ENCODE data around the gene SMC5. TPM values are rescaled to one million over a fixed set of nuclear protein-coding genes. Genes with fewer than 3 reads are reported as not detected.

The SMC5 gene
- total and polyA plus RNA-seq, 2 of the 8 experiments (the other 6 are each of a cell fraction or from before 2014, with no cell fraction given), result 4.5 to 22.6 TPM

- Histone ChIP-seq H3K4me2 (ENCODE audit: insufficient read depth in 1 of 2, low read depth in 2 of 2, low read length in 2 of 2) (no peak overlapping the region), H3K9ac (replicated peaks in 1 of 4; ENCODE audit: extremely low read depth in 1 of 4, low read depth in 3 of 4, low read length in 3 of 4) (no peak overlapping the region), H3K56ac (replicated peaks; ENCODE audit: insufficient read length, low read depth, low read length) (no peak overlapping the region), H2BK20ac (ENCODE audit: low read length) (no peak overlapping the region), H3K23me2 (ENCODE audit: low read depth, low read length) (no peaks in the 10 kb centered on the region; the same call in 1 of the 2 replicates), H3K79me2 (ENCODE audit: control insufficient read depth in 1 of 2, insufficient read depth in 2 of 2, low read length in 2 of 2) (no peaks in the 10 kb centered on the region), H3K79me1 (ENCODE audit: low read depth, low read length) (no peaks in the 10 kb centered on the region), H3K4me3 (ENCODE audit: extremely low read depth in 1 of 4, insufficient read depth in 2 of 4, low read depth in 3 of 4, low read length in 4 of 4) (no peak overlapping the region), H2BK12ac (ENCODE audit: low read depth, low read length) (no peak overlapping the region), H3K23ac (ENCODE audit: insufficient read length) (no peak overlapping the region), H4K8ac (ENCODE audit: extremely low read depth, insufficient read depth, low read length) (no peak overlapping the region), H3K4me1 (replicated peaks in 1 of 4; ENCODE audit: control insufficient read depth in 3 of 4, insufficient read depth in 4 of 4, low read length in 3 of 4) (no peaks in the 10 kb centered on the region), H2BK5ac (ENCODE audit: low read depth, low read length) (no peak overlapping the region), H4K20me1 (replicated peaks in 1 of 2; ENCODE audit: control insufficient read depth in 1 of 2, insufficient read depth in 2 of 2, low read length in 2 of 2) (no peaks in the 10 kb centered on the region), H3K4ac (replicated peaks; ENCODE audit: insufficient read length, low read depth, low read length) (no peak overlapping the region), H4K91ac (replicated peaks; ENCODE audit: insufficient read length, low read length) (no peak overlapping the region), H3K9me3 (ENCODE audit: insufficient read depth in 2 of 2, low read depth in 1 of 2, low read length in 1 of 2) (peaks cover 8 to 13% of the 10 kb centered on the region in 2 experiments; a peak in 3 of 4 replicates), H3K27me3 (replicated peaks in 1 of 4; ENCODE audit: control insufficient read depth in 3 of 4, extremely low read depth in 1 of 4, insufficient read depth in 3 of 4, low read length in 3 of 4) (no peaks in the 10 kb centered on the region), H2BK15ac (ENCODE audit: low read length) (no peak overlapping the region), H2AK5ac (ENCODE audit: low read depth, low read length) (no peak overlapping the region), H2AFZ (ENCODE audit: low read length) (no peak overlapping the region), H4K5ac (ENCODE audit: insufficient read length, low read depth, low read length) (no peak overlapping the region), H3K18ac (ENCODE audit: extremely low read depth, low read length) (no peak overlapping the region), H3K14ac (ENCODE audit: insufficient read length) (no peak overlapping the region), H2BK120ac (replicated peaks; ENCODE audit: low read depth, low read length) (no peak overlapping the region), H3K36me3 (ENCODE audit: control insufficient read depth in 2 of 4, insufficient read depth in 4 of 4, low read length in 3 of 4) (peaks cover 0 to 20% (median 6%) of the 10 kb centered on the region in 4 experiments; a peak in 4 of 8 replicates), H3K27ac (ENCODE audit: low read depth, low read length) (no peak overlapping the region)
- ChIA-PET CTCF (ENCODE audit: partially characterized antibody) (interaction anchor here (0.6 to 1.0 kb wide), 4 partner anchors 9 to 289 kb away, joined by 3 to 4 read pairs (median 3); no protein-coding TSS in a partner anchor), POLR2A (ENCODE audit: partially characterized antibody) (interaction anchor here (1.0 kb wide), 1 partner anchor 33 kb away, joined by 3 read pairs; no protein-coding TSS in a partner anchor)
- WGBS, 2 experiments (ENCODE audit: extremely low coverage in 1 of 2, insufficient coverage in 1 of 2, insufficient read length in 1 of 2, insufficient replicate concordance in 2 of 2, low coverage in 1 of 2, low lambda C conversion rate in 2 of 2, missing lambda C conversion rate in 1 of 2), result 100% methylated on average over 1 of the region's 1 CpG; no CpG with 5 or more reads in 1 of the 2 experiments
- no peak for FAIRE-seq
- DNase-seq (ENCODE audit: low read depth in 1 of 2, low spot score in 2 of 2), result no peak
- TF ChIP-seq BCL11A (IDR thresholded peaks at IDR 0.05; ENCODE audit: low read depth in 2 of 2, low read length in 2 of 2) (no peak), PHF8 (conservative IDR thresholded peaks at IDR 0.05; ENCODE audit: low read depth, low read length) (no peak), ATF2 (IDR thresholded peaks at IDR 0.05; ENCODE audit: low read length) (no peak), TAF7 (optimal IDR thresholded peaks at IDR 0.05; ENCODE audit: borderline replicate concordance, low read depth, low read length) (no peak), HDAC6 (IDR thresholded peaks at IDR 0.05; ENCODE audit: low read depth, low read length) (no peak), CREB1 (IDR thresholded peaks at IDR 0.05) (no peak), TBP (IDR thresholded peaks at IDR 0.05; ENCODE audit: low read depth, low read length) (no peak), TCF12 (IDR thresholded peaks at IDR 0.05; ENCODE audit: low read depth, low read length) (no peak), RBBP5 (IDR thresholded peaks at IDR 0.05; ENCODE audit: borderline replicate concordance, low read depth, low read length) (no peak), RXRA (IDR thresholded peaks at IDR 0.05; ENCODE audit: insufficient read depth, low read depth, low read length) (no peak), TEAD4 (IDR thresholded peaks at IDR 0.05; ENCODE audit: low read depth, low read length) (no peak), GTF2F1 (IDR thresholded peaks at IDR 0.05; ENCODE audit: borderline replicate concordance, low read depth, low read length) (no peak), MAFK (IDR thresholded peaks at IDR 0.05; ENCODE audit: low read depth, low read length) (no peak)
These were observed 32.7 kb downstream of the SMC5 start for GRCh38 chr9:70291446-70291845.
